SU-DHL-6 (cell line): Measurements from ENCODE around the gene ATP5F1D.

Source experiments
- H2AFZ ChIP-seq: fragments of 200-600 bp; sonication (generic); 2 replicates; pipeline ENCODE4 v1.6.1; 2014; ENCODE audit warnings: low read depth, mild to moderate bottlenecking, moderate library complexity, mixed read lengths, antibody characterized with exemption, low read length; ENCODE audit not compliant: severe bottlenecking
- H3F3A ChIP-seq: fragments of 200-600 bp; shearing (Covaris generic); 2 replicates; pipeline ENCODE4 v1.6.0; 2016; ENCODE audit warnings: antibody characterized with exemption, mild to moderate bottlenecking; ENCODE audit not compliant: insufficient read depth
- H3K27ac ChIP-seq: fragments of 200-600 bp; sonication (generic); 2 replicates; pipeline ENCODE4 v1.5.1; 2016; ENCODE audit warnings: low read depth, mild to moderate bottlenecking, low read length, moderate library complexity, mixed read lengths
- H3K27me3 ChIP-seq: fragments of 200-600 bp; sonication (generic), shearing (Covaris generic); 2 replicates; pipeline ENCODE4 v1.6.0; 2014; ENCODE audit warnings: mild to moderate bottlenecking, low read length
- H3K36me3 ChIP-seq: fragments of 200-600 bp; sonication (generic); 2 replicates; pipeline ENCODE4 v1.6.1; 2014; ENCODE audit warnings: mild to moderate bottlenecking, low read length, mixed read lengths
- H3K4me2 ChIP-seq: fragments of 300-600, 200-600 bp; shearing (Covaris generic), sonication (generic); 2 replicates; pipeline ENCODE4 v1.6.0; 2014; ENCODE audit warnings: low read length, low read depth, mild to moderate bottlenecking; ENCODE audit not compliant: poor library complexity, severe bottlenecking
- H3K4me3 ChIP-seq: fragments of 200-600 bp; sonication (generic); 2 replicates; pipeline ENCODE4 v1.5.1; 2014; ENCODE audit warnings: antibody characterized with exemption, low read length, mild to moderate bottlenecking, mixed read lengths; ENCODE audit not compliant: insufficient read depth, poor library complexity, severe bottlenecking
- H3K79me2 ChIP-seq: fragments of 200-600 bp; sonication (generic); 2 replicates; pipeline ENCODE4 v1.6.1; 2014; ENCODE audit warnings: mild to moderate bottlenecking, low read length, moderate library complexity; ENCODE audit not compliant: insufficient read depth
- H3K9ac ChIP-seq: fragments of 200-600 bp; sonication (generic); 2 replicates; pipeline ENCODE4 v1.7.0; 2014; ENCODE audit warnings: mild to moderate bottlenecking, low read length
- H3K9me2 ChIP-seq: fragments of 200-600 bp; sonication (generic); replicated peaks from 2 replicates; pipeline ENCODE4 v1.6.1; 2014; ENCODE audit warnings: low read length; ENCODE audit not compliant: insufficient read depth
- H3K9me3 ChIP-seq: fragments of 200-600 bp; sonication (generic); 2 replicates; pipeline ENCODE4 v1.6.1; 2014; ENCODE audit warnings: low read length, mixed read lengths; ENCODE audit not compliant: insufficient read depth
- H4K20me1 ChIP-seq: fragments of 200-600 bp; sonication (generic); 2 replicates; pipeline ENCODE4 v1.6.1; 2014; ENCODE audit warnings: low read depth, mild to moderate bottlenecking, antibody characterized with exemption, low read length, moderate library complexity, mixed read lengths
- EZH2phosphoT487 ChIP-seq: fragments of 200-600 bp; sonication (generic), shearing (Covaris generic); conservative IDR thresholded peaks from 2 replicates; pipeline ENCODE4 v1.6.1; 2018; ENCODE audit warnings: mild to moderate bottlenecking, antibody characterized with exemption, low read length, moderate library complexity, mixed read lengths
- TF ChIP-seq, protein P1 (sequence below): fragments of 200-600 bp; sonication (generic); IDR thresholded peaks from one replicate; pipeline ENCODE4 v1.5.1; 2017; ENCODE audit warnings: antibody characterized with exemption, mild to moderate bottlenecking, low read length, moderate library complexity; ENCODE audit not compliant: insufficient read depth, poor library complexity, severe bottlenecking

ATP5F1D gene

DNA sequence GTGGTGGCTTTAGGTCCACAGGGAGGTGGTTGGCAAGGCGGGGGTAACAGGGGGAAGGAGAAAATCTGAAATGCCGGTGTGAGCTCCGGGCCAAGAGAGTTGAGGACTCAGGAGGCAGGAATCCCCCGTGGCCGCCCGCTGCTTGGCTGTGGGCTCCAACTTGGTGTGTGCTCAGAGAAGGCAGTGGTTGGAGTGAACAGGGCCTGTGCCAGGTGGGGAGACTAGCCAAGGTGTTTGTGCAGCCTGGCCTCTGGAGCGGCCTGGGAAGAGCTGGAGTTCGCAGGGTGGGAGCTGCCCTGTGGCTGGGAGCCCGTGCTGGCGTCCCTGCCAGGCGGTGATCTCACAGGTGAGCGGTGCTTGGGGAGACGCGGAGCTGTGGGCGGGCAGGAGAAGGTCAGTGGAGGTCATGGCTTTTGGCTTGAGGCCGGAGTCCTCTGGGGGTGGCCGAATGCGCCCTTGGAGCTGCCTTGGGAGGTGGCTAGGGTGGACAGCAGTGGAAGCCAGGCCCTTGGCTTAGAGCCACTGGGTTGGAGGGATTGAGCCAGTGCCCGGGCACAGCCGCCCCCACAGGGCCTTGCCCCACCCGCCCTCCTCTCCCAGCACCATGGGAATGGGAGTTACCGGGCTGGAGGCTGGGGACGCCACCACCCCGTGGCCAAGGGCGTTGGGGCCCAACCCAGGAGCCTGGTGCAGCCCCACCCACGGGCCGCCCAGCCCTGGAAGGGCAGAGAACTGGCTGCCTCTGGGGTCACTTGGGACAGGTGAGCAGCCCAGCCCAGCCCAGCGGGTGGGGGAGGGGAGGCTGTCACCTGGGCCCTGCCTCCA is 20.5 kb downstream of the ATP5F1D start:
- H4K20me1 ChIP-seq: no peaks in the 10 kb centered on the region
- no peaks in the 10 kb centered on the region for H3K27me3 ChIP-seq
- H3K9me3 ChIP-seq: no peaks in the 10 kb centered on the region
- H3K27ac ChIP-seq: peak overlapping the region; percentile 86
- no peaks in the 10 kb centered on the region for H3K36me3 ChIP-seq
- H3F3A ChIP-seq: peaks cover 72% of the 10 kb centered on the region
- no peaks in the 10 kb centered on the region for H3K79me2 ChIP-seq
- H2AFZ ChIP-seq: no peak overlapping the region
- H3K4me3 ChIP-seq: peak overlapping the region; percentile 84
- no peaks in the 10 kb centered on the region for H3K9me2 ChIP-seq
- peak overlapping the region; percentile 91 for H3K4me2 ChIP-seq
- H3K9ac ChIP-seq: peak overlapping the region; percentile 90
- no peak for TF ChIP-seq EZH2phosphoT487
- TF ChIP-seq, protein P1, sequence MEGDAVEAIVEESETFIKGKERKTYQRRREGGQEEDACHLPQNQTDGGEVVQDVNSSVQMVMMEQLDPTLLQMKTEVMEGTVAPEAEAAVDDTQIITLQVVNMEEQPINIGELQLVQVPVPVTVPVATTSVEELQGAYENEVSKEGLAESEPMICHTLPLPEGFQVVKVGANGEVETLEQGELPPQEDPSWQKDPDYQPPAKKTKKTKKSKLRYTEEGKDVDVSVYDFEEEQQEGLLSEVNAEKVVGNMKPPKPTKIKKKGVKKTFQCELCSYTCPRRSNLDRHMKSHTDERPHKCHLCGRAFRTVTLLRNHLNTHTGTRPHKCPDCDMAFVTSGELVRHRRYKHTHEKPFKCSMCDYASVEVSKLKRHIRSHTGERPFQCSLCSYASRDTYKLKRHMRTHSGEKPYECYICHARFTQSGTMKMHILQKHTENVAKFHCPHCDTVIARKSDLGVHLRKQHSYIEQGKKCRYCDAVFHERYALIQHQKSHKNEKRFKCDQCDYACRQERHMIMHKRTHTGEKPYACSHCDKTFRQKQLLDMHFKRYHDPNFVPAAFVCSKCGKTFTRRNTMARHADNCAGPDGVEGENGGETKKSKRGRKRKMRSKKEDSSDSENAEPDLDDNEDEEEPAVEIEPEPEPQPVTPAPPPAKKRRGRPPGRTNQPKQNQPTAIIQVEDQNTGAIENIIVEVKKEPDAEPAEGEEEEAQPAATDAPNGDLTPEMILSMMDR: no peak

DNA sequence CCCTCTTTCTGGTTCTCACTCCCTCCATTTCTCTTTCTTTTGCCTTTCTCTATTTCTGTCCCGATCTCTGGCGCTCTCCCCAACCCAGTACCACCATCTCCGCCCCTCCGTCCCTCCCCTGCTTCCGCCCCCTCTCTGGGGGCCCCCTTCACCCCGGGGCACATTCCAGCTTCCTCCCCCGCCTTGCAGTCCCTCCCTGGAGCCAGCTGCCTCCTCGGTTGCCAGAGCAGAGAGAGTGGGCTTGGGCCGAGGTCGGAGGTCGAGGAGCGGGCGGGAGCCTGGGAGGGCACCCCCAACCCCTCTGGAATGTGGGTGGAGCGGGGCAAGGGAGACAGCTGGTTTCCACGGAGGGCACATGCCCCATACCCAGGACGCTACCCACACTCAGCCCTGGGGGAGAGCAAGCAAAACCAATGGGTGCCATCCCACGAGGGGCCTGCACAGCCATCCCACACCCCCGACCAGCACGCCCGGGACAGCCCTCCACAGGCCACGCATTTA is 21.1 kb downstream of the ATP5F1D start:
- no peaks in the 10 kb centered on the region for H3K9me2 ChIP-seq
- no peaks in the 10 kb centered on the region for H3K36me3 ChIP-seq
- no peaks in the 10 kb centered on the region for H3K27me3 ChIP-seq
- peak overlapping the region; percentile 90 for H3K9ac ChIP-seq
- H3K4me2 ChIP-seq: peak overlapping the region; percentile 91
- peak overlapping the region; percentile 86 for H3K27ac ChIP-seq
- H3K79me2 ChIP-seq: no peaks in the 10 kb centered on the region
- no peak overlapping the region for H2AFZ ChIP-seq
- no peaks in the 10 kb centered on the region for H4K20me1 ChIP-seq
- H3K9me3 ChIP-seq: no peaks in the 10 kb centered on the region
- no peak for TF ChIP-seq EZH2phosphoT487
- TF ChIP-seq, protein P1: no peak
- H3K4me3 ChIP-seq: peak overlapping the region; percentile 84
- H3F3A ChIP-seq: peaks cover 67% of the 10 kb centered on the region

DNA sequence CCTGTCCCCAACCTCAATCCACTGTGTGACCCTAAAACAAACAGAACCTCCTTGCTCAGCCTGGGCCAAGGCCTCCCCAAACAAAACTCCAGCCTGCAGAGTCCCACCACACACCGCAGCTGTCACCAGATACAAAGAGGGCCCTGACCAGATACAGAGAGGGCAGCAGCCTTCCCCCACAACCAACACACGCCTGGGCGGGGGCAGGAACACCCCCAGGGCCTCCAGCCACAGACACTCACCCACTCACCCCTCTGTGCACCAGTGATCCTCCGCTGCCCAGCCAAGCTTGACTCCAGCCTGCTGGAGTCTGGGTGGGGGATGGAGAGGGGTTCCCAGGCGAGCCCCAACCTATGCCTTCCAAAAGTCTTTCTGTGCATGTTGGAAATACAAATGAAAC is 21.6 kb downstream of the ATP5F1D start:
- Histone ChIP-seq H3K36me3 (no peaks in the 10 kb centered on the region), H3K4me2 (peak overlapping the region; percentile 91), H2AFZ (no peak overlapping the region), H3K27me3 (no peaks in the 10 kb centered on the region), H3K27ac (peak overlapping the region; percentile 86), H3K9me2 (no peaks in the 10 kb centered on the region), H3F3A (peaks cover 62% of the 10 kb centered on the region), H3K79me2 (no peaks in the 10 kb centered on the region), H3K9ac (peak overlapping the region; percentile 90), H3K9me3 (no peaks in the 10 kb centered on the region), H3K4me3 (no peak overlapping the region), H4K20me1 (no peaks in the 10 kb centered on the region)
- TF ChIP-seq, protein P1: no peak
- TF ChIP-seq EZH2phosphoT487: no peak
